Smooth muscle cell (in vitro differentiated cells): ENCODE data around the gene TTC21B. TPM values are rescaled to one million over a fixed set of nuclear protein-coding genes. Genes with fewer than 3 reads are reported as not detected.

ENCODE experiments used
- DNase-seq: peaks from one replicate; lab custom pipeline; 2025; ENCODE audit not compliant: unreplicated experiment; lab: John Stamatoyannopoulos, UW
- H2AFZ ChIP-seq: fragments of 200-600 bp; sonication (generic); 2 replicates; pipeline ENCODE4 v1.6.0; 2016; ENCODE audit warnings: antibody characterized with exemption, low read depth, mild to moderate bottlenecking
- H3F3A ChIP-seq: fragments of 200-600 bp; sonication (generic); 2 replicates; pipeline ENCODE4 v1.6.0; 2017; ENCODE audit warnings: antibody characterized with exemption, low read depth
- H3K27ac ChIP-seq: fragments of 200-600 bp; sonication (generic); 2 replicates; pipeline ENCODE4 v1.5.1; 2016; ENCODE audit warnings: low read depth, mild to moderate bottlenecking
- H3K27me3 ChIP-seq: fragments of 200-600 bp; sonication (generic); 2 replicates; pipeline ENCODE4 v1.6.1; 2016; ENCODE audit warnings: low read depth, mild to moderate bottlenecking
- H3K36me3 ChIP-seq: fragments of 200-600 bp; sonication (generic); 2 replicates; pipeline ENCODE4 v1.5.1; 2016; ENCODE audit warnings: low read depth
- H3K4me1 ChIP-seq: fragments of 200-600 bp; sonication (generic); 2 replicates; pipeline ENCODE4 v1.5.1; 2016; ENCODE audit warnings: low read depth
- H3K4me2 ChIP-seq: fragments of 200-600 bp; sonication (generic); 2 replicates; pipeline ENCODE4 v1.6.0; 2016; ENCODE audit warnings: mild to moderate bottlenecking
- H3K4me3 ChIP-seq: fragments of 200-600 bp; sonication (generic); 2 replicates; pipeline ENCODE4 v1.5.1; 2016; ENCODE audit warnings: mild to moderate bottlenecking
- H3K79me2 ChIP-seq: fragments of 200-600 bp; sonication (generic); 2 replicates; pipeline ENCODE4 v1.6.0; 2016; ENCODE audit warnings: low read depth, mild to moderate bottlenecking
- H3K9ac ChIP-seq: fragments of 200-600 bp; sonication (generic); 2 replicates; pipeline ENCODE4 v1.6.0; 2016; ENCODE audit warnings: low read depth
- H3K9me3 ChIP-seq: fragments of 200-600 bp; sonication (generic); replicated peaks from 2 replicates; pipeline ENCODE4 v1.5.1; 2016; ENCODE audit warnings: low read depth
- H4K20me1 ChIP-seq: fragments of 200-600 bp; sonication (generic); 2 replicates; pipeline ENCODE4 v1.6.0; 2016; ENCODE audit warnings: low read depth
- CTCF ChIP-seq: fragments of 200-600 bp; sonication (generic); IDR thresholded peaks from 2 replicates; pipeline ENCODE4 v1.5.1; 2017; ENCODE audit warnings: borderline replicate concordance, mild to moderate bottlenecking, antibody characterized with exemption; ENCODE audit not compliant: insufficient read depth, poor library complexity, severe bottlenecking
- WGBS: methylation state at CpG from one replicate; pipeline ENCODE4 v1.1.7; 2016; ENCODE audit warnings: low lambda C conversion rate; 5-methylcytosine and 5-hydroxymethylcytosine counted together
- polyA plus RNA-seq: library from polyadenylated mRNA; unstranded; fragments of >200 nt; fragmentation: Nextera tagmentation; extraction: Ambion mirVana; gene quantifications from 2 replicates; pipeline ENCODE4 v1.2.1, GENCODE V29; 2016
- total RNA-seq: library from RNA; depleted of rRNA; stranded (reverse); fragments of >200 nt; gene quantifications from 2 replicates; pipeline ENCODE4 v1.2.3, GENCODE V29; 2014

Gene TTC21B
- total and polyA plus RNA-seq, 2 experiments from 2014 or later, result 5.5 to 48.0 TPM

GRCh38 chr2:165958313-165958960 is 4.9 kb upstream of the TTC21B start:
- no peaks in the 10 kb centered on the region for H4K20me1 ChIP-seq
- TF ChIP-seq CTCF, result no peak
- H3K4me2 ChIP-seq, result no peak overlapping the region
- no peaks in the 10 kb centered on the region for H3K27me3 ChIP-seq
- H3K4me3 ChIP-seq, result no peak overlapping the region
- no peak overlapping the region for H3K27ac ChIP-seq
- H3K79me2 ChIP-seq, result no peaks in the 10 kb centered on the region
- H2AFZ ChIP-seq, result no peak overlapping the region
- peaks cover 6% of the 10 kb centered on the region for H3F3A ChIP-seq
- 86% methylated on average over 3 of the region's 3 CpGs for WGBS
- H3K9ac ChIP-seq, result no peak overlapping the region
- no peak for DNase-seq
- H3K9me3 ChIP-seq, result no peaks in the 10 kb centered on the region
- H3K4me1 ChIP-seq, result peaks cover 9% of the 10 kb centered on the region
- no peaks in the 10 kb centered on the region for H3K36me3 ChIP-seq

- no peaks in the 10 kb centered on the region for H3K27me3 ChIP-seq
- H3K4me1 ChIP-seq, result peaks cover 9% of the 10 kb centered on the region
- H3K4me2 ChIP-seq, result no peak overlapping the region
- H4K20me1 ChIP-seq, result no peaks in the 10 kb centered on the region
- no peaks in the 10 kb centered on the region for H3K9me3 ChIP-seq
- no peak overlapping the region for H3K9ac ChIP-seq
- H2AFZ ChIP-seq, result no peak overlapping the region
- no peak for DNase-seq
- no peak overlapping the region for H3K27ac ChIP-seq
- no peaks in the 10 kb centered on the region for H3K36me3 ChIP-seq
- TF ChIP-seq CTCF, result no peak
- peaks cover 6% of the 10 kb centered on the region for H3K79me2 ChIP-seq
- peaks cover 6% of the 10 kb centered on the region for H3F3A ChIP-seq
- WGBS, result 98% methylated on average over 46 of the region's 60 CpGs
- no peak overlapping the region for H3K4me3 ChIP-seq
These were observed 3.6 kb upstream of the TTC21B start for GRCh38 chr2:165957030-165957675.

- Histone ChIP-seq H3K79me2 (peaks cover 34% of the 10 kb centered on the region), H3K9ac (peak overlapping the region; percentile 87), H3K4me3 (peak overlapping the region; percentile 78), H3K9me3 (no peaks in the 10 kb centered on the region), H3K36me3 (peaks cover 2% of the 10 kb centered on the region), H3K4me2 (peak overlapping the region; percentile 85), H2AFZ (peak overlapping the region; percentile 67), H4K20me1 (peaks cover 18% of the 10 kb centered on the region), H3F3A (peaks cover 6% of the 10 kb centered on the region), H3K27me3 (no peaks in the 10 kb centered on the region), H3K4me1 (peaks cover 17% of the 10 kb centered on the region), H3K27ac (peak overlapping the region; percentile 78)
- no peak for TF ChIP-seq CTCF
- no peak for DNase-seq
- under 1% methylated on average over 19 of the region's 24 CpGs for WGBS
These were observed 296 bp downstream of the TTC21B start for GRCh38 chr2:165953306-165953654.
